Cardiac muscle cell (in vitro differentiated cells and primary cell): ENCODE measurements around the gene ZNF175. TPM values are rescaled to one million over a fixed set of nuclear protein-coding genes. Genes with fewer than 3 reads are reported as not detected.

ENCODE experiments used
- DNase-seq, 2 donors: peaks; one replicate each; pipeline versions ENCODE4 v3.0.0 to v3.0.0-alpha.2; 2010 to 2017; ENCODE audit warnings: low read depth in 1 of 2, low spot score in 1 of 2
- H3K27ac ChIP-seq: fragments of 200-600 bp; sonication (generic); 2 replicates; pipeline ENCODE4 v1.5.1; 2016
- H3K27me3 ChIP-seq: fragments of 200-600 bp; sonication (generic); 2 replicates; pipeline ENCODE4 v1.6.0; 2016; ENCODE audit warnings: control low read depth
- H3K36me3 ChIP-seq: fragments of 200-600 bp; sonication (generic); 2 replicates; pipeline ENCODE4 v1.5.1; 2016; ENCODE audit warnings: control low read depth
- H3K4me1 ChIP-seq: fragments of 200-600 bp; sonication (generic); 2 replicates; pipeline ENCODE4 v1.8.1; 2017; ENCODE audit warnings: low read depth, mild to moderate bottlenecking, mixed run types
- H3K4me3 ChIP-seq: fragments of 200-600 bp; sonication (generic); 2 replicates; pipeline ENCODE4 v1.5.1; 2016; ENCODE audit warnings: mild to moderate bottlenecking
- H3K9me3 ChIP-seq: fragments of 200-600 bp; sonication (generic); 2 replicates; pipeline ENCODE4 v1.5.1; 2017; ENCODE audit warnings: low read depth, mild to moderate bottlenecking, control low read depth
- polyA plus RNA-seq: library from polyadenylated mRNA; unstranded; fragments of >200 nt; fragmentation: Nextera tagmentation; extraction: Ambion mirVana; gene quantifications from 2 replicates; pipeline ENCODE4 v1.2.1, GENCODE V29; 2016
- total RNA-seq: library from RNA; depleted of rRNA; stranded (reverse); fragments of >200 nt; gene quantifications from 2 replicates; pipeline ENCODE4 v1.2.3, GENCODE V29; 2016
- TF ChIP-seq, protein P1 (sequence below): IDR thresholded peaks from 2 replicates; pipeline ENCODE4 v1.5.1; 2012; ENCODE audit warnings: low read depth, mild to moderate bottlenecking, low read length

ZNF175 gene
- total and polyA plus RNA-seq, 2 experiments from 2014 or later = 2.3 to 7.0 TPM

DNA sequence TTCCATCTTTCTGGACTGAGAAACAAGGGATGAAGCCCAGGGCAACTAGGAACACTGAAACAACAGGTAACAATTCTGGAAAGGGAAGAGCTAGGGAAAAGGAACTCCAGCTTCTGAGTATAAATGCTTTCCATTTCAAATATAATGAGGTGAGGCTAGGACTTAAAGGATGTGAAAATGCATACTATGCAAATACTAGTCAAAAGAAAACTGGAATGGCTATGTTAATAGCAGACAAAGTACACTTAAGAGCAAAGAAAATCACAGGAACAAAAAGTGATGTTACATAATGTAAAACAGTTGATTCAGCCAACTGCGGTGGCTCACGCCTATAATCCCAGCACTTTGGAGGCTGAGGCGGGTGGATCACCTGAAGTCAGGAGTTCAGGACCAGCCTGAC lies 69.3 kb downstream of the ZNF175 start:
- no peak for DNase-seq
- no peak overlapping the region for H3K4me3 ChIP-seq
- no peaks in the 10 kb centered on the region for H3K36me3 ChIP-seq
- H3K27me3 ChIP-seq = no peaks in the 10 kb centered on the region
- TF ChIP-seq, protein P1, sequence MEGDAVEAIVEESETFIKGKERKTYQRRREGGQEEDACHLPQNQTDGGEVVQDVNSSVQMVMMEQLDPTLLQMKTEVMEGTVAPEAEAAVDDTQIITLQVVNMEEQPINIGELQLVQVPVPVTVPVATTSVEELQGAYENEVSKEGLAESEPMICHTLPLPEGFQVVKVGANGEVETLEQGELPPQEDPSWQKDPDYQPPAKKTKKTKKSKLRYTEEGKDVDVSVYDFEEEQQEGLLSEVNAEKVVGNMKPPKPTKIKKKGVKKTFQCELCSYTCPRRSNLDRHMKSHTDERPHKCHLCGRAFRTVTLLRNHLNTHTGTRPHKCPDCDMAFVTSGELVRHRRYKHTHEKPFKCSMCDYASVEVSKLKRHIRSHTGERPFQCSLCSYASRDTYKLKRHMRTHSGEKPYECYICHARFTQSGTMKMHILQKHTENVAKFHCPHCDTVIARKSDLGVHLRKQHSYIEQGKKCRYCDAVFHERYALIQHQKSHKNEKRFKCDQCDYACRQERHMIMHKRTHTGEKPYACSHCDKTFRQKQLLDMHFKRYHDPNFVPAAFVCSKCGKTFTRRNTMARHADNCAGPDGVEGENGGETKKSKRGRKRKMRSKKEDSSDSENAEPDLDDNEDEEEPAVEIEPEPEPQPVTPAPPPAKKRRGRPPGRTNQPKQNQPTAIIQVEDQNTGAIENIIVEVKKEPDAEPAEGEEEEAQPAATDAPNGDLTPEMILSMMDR = no peak
- no peaks in the 10 kb centered on the region for H3K9me3 ChIP-seq
- H3K4me1 ChIP-seq = no peaks in the 10 kb centered on the region
- no peak overlapping the region for H3K27ac ChIP-seq

DNA sequence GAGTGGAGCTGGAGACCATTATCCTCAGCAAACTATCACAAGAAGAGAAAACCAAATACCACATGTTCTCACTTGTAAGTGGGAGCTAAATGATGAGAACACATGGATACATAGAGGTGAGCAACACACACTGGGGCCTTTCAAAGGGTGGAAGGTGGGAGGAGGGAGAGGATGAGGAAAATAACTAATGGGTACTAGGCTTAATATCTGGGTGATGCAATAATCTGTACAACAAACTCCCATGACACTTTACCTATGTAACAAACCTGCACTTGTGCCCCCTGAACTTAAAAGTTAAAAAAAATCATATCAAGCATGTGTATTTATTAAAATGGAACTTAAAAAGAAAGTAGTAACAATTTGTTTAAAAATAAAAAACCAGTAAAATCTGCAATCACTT lies 70.6 kb downstream of the ZNF175 start:
- no peaks in the 10 kb centered on the region for H3K4me1 ChIP-seq
- no peaks in the 10 kb centered on the region for H3K9me3 ChIP-seq
- H3K36me3 ChIP-seq = no peaks in the 10 kb centered on the region
- TF ChIP-seq, protein P1 = no peak
- H3K27ac ChIP-seq = no peak overlapping the region
- no peaks in the 10 kb centered on the region for H3K27me3 ChIP-seq
- H3K4me3 ChIP-seq = no peak overlapping the region
- DNase-seq = no peak

Other genes starting within 250 kb of the ZNF175 start
- 5.0 and 6.5 TPM in 2 replicates for gene VSIG10L, start 229.1 kb upstream of the ZNF175 start, total RNA-seq
- 8.1 and 9.1 TPM in 2 replicates for gene VSIG10L, start 229.1 kb upstream of the ZNF175 start, polyA plus RNA-seq
- gene ETFB, start 204.9 kb upstream of the ZNF175 start, total RNA-seq = 203 and 276 TPM in 2 replicates
- 343 and 433 TPM in 2 replicates for gene ETFB, start 204.9 kb upstream of the ZNF175 start, polyA plus RNA-seq
- 0.45 TPM in 1 of 2 replicates, not detected in the other for gene CLDND2, start 202.3 kb upstream of the ZNF175 start, total RNA-seq
- 16.5 and 22.3 TPM in 2 replicates for gene CLDND2, start 202.3 kb upstream of the ZNF175 start, polyA plus RNA-seq
- gene NKG7, start 198.6 kb upstream of the ZNF175 start, total RNA-seq = not detected in 2 replicates
- 0.25 and 0.57 TPM in 2 replicates for gene NKG7, start 198.6 kb upstream of the ZNF175 start, polyA plus RNA-seq
- gene LIM2, start 183.3 kb upstream of the ZNF175 start, total RNA-seq = not detected in 2 replicates
- gene LIM2, start 183.3 kb upstream of the ZNF175 start, polyA plus RNA-seq = not detected in 2 replicates
- gene C19orf84, start 180.7 kb upstream of the ZNF175 start, total RNA-seq = not detected in 2 replicates
- gene C19orf84, start 180.7 kb upstream of the ZNF175 start, polyA plus RNA-seq = not detected in 2 replicates
- not detected in 2 replicates for gene SIGLEC10, start 153.6 kb upstream of the ZNF175 start, total RNA-seq
- gene SIGLEC10, start 153.6 kb upstream of the ZNF175 start, polyA plus RNA-seq = 0.22 and 0.55 TPM in 2 replicates
- gene SIGLEC8, start 112.8 kb upstream of the ZNF175 start, total RNA-seq = not detected in 2 replicates
- gene SIGLEC8, start 112.8 kb upstream of the ZNF175 start, polyA plus RNA-seq = not detected in 2 replicates
- not detected in 2 replicates for gene CEACAM18, start 92.7 kb upstream of the ZNF175 start, total RNA-seq
- not detected in 2 replicates for gene CEACAM18, start 92.7 kb upstream of the ZNF175 start, polyA plus RNA-seq
- not detected in 2 replicates for gene SIGLEC12, start 69.5 kb upstream of the ZNF175 start, total RNA-seq
- gene SIGLEC12, start 69.5 kb upstream of the ZNF175 start, polyA plus RNA-seq = not detected in 2 replicates
- gene SIGLEC6, start 39.6 kb upstream of the ZNF175 start, total RNA-seq = not detected in 2 replicates
- not detected in 2 replicates for gene SIGLEC6, start 39.6 kb upstream of the ZNF175 start, polyA plus RNA-seq
- gene SIGLEC5, start 59.1 kb downstream of the ZNF175 start, total RNA-seq = not detected in 2 replicates
- not detected in 2 replicates for gene SIGLEC5, start 59.1 kb downstream of the ZNF175 start, polyA plus RNA-seq
- not detected in 2 replicates for gene SIGLEC14, start 75.5 kb downstream of the ZNF175 start, total RNA-seq
- not detected in 2 replicates for gene SIGLEC14, start 75.5 kb downstream of the ZNF175 start, polyA plus RNA-seq
- 13.8 and 23.4 TPM in 2 replicates for gene SPACA6, start 122.0 kb downstream of the ZNF175 start, total RNA-seq
- 11.0 and 16.5 TPM in 2 replicates for gene SPACA6, start 122.0 kb downstream of the ZNF175 start, polyA plus RNA-seq
- gene HAS1, start 152.7 kb downstream of the ZNF175 start, total RNA-seq = 0.11 and 0.27 TPM in 2 replicates
- 0.46 and 0.61 TPM in 2 replicates for gene HAS1, start 152.7 kb downstream of the ZNF175 start, polyA plus RNA-seq
- gene FPR1, start 180.6 kb downstream of the ZNF175 start, total RNA-seq = not detected in 2 replicates
- not detected in 2 replicates for gene FPR1, start 180.6 kb downstream of the ZNF175 start, polyA plus RNA-seq
- gene FPR2, start 189.9 kb downstream of the ZNF175 start, total RNA-seq = not detected in 2 replicates
- not detected in 2 replicates for gene FPR2, start 189.9 kb downstream of the ZNF175 start, polyA plus RNA-seq
- gene FPR3, start 223.9 kb downstream of the ZNF175 start, total RNA-seq = not detected in 2 replicates
- gene FPR3, start 223.9 kb downstream of the ZNF175 start, polyA plus RNA-seq = not detected in 2 replicates